Measurements from ENCODE around the gene CES2.

DNA sequence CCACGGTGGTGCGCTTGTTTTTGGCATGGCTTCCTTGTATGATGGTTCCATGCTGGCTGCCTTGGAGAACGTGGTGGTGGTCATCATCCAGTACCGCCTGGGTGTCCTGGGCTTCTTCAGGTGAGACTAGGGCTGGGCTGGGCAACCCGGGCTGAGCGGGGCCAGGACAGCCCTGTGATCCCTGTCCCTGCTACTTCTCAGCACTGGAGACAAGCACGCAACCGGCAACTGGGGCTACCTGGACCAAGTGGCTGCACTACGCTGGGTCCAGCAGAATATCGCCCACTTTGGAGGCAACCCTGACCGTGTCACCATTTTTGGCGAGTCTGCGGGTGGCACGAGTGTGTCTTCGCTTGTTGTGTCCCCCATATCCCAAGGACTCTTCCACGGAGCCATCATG is 4.9 kb downstream of the CES2 start:
- TF ChIP-seq, protein P1, sequence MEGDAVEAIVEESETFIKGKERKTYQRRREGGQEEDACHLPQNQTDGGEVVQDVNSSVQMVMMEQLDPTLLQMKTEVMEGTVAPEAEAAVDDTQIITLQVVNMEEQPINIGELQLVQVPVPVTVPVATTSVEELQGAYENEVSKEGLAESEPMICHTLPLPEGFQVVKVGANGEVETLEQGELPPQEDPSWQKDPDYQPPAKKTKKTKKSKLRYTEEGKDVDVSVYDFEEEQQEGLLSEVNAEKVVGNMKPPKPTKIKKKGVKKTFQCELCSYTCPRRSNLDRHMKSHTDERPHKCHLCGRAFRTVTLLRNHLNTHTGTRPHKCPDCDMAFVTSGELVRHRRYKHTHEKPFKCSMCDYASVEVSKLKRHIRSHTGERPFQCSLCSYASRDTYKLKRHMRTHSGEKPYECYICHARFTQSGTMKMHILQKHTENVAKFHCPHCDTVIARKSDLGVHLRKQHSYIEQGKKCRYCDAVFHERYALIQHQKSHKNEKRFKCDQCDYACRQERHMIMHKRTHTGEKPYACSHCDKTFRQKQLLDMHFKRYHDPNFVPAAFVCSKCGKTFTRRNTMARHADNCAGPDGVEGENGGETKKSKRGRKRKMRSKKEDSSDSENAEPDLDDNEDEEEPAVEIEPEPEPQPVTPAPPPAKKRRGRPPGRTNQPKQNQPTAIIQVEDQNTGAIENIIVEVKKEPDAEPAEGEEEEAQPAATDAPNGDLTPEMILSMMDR (IDR thresholded peaks at IDR 0.05 in 2 of 3, conservative IDR thresholded peaks at IDR 0.05 in 1 of 3; ENCODE audit: borderline replicate concordance in 1 of 3, insufficient read depth in 1 of 3, low read depth in 2 of 3, low read length in 2 of 3) = no peak
- TF ChIP-seq POLR2A (IDR thresholded peaks at IDR 0.05; ENCODE audit: borderline replicate concordance, extremely low read depth, insufficient read depth, insufficient read length) (no peak), EZH2 (IDR thresholded peaks at IDR 0.05) (no peak), RAD21 (IDR thresholded peaks at IDR 0.05; ENCODE audit: low read depth) (no peak)

Measured in HCT116 (cell line).